ENCODE measurements around the gene PCDHB9.

- no peak for TF ChIP-seq POLR2AphosphoS5 (IDR thresholded peaks at IDR 0.05; ENCODE audit: low read depth, low read length)
- no peak for TF ChIP-seq TAF1 (IDR thresholded peaks at IDR 0.05; ENCODE audit: low read depth, low read length)
- TF ChIP-seq POU2F2 (IDR thresholded peaks at IDR 0.05; ENCODE audit: low read depth, low read length): no peak
- no peak for TF ChIP-seq POLR2A (IDR thresholded peaks at IDR 0.05; ENCODE audit: low read depth, low read length)
- no peak for TF ChIP-seq PAX5 (IDR thresholded peaks at IDR 0.05; ENCODE audit: insufficient read depth, low read length, severe bottlenecking)
- TF ChIP-seq SPI1 (IDR thresholded peaks at IDR 0.05; ENCODE audit: low read depth, low read length): no peak
These were observed at the start of gene PCDHB9 for GRCh38 chr5:141186897-141187512.
